Neuron (in vitro differentiated cells): ENCODE data around the gene BLM.
"Not testable (repeated sequence)": the region's sequence is repeated elsewhere in the genome, so short reads cannot be mapped to it uniquely, and the experiment has no call there.

Experiments
- H2AFZ ChIP-seq: one replicate; pipeline ENCODE4 v1.6.1; 2013; ENCODE audit warnings: low read depth, mild to moderate bottlenecking, inconsistent platforms, low read length, moderate library complexity
- H3K27me3 ChIP-seq: one replicate; pipeline ENCODE4 v1.6.1; 2013; ENCODE audit warnings: low read length; ENCODE audit not compliant: insufficient read depth
- H3K36me3 ChIP-seq: one replicate; pipeline ENCODE4 v1.6.1; 2013; ENCODE audit warnings: low read length; ENCODE audit not compliant: insufficient read depth
- H3K4me1 ChIP-seq: one replicate; pipeline ENCODE4 v1.6.1; 2013; ENCODE audit warnings: low read length; ENCODE audit not compliant: insufficient read depth
- H3K4me3 ChIP-seq: 2 replicates; pipeline ENCODE4 v1.5.1; 2013; ENCODE audit warnings: mild to moderate bottlenecking, low read length, moderate library complexity
- H3K9me3 ChIP-seq: one replicate; pipeline ENCODE4 v1.6.1; 2013; ENCODE audit warnings: low read length

Gene BLM

DNA sequence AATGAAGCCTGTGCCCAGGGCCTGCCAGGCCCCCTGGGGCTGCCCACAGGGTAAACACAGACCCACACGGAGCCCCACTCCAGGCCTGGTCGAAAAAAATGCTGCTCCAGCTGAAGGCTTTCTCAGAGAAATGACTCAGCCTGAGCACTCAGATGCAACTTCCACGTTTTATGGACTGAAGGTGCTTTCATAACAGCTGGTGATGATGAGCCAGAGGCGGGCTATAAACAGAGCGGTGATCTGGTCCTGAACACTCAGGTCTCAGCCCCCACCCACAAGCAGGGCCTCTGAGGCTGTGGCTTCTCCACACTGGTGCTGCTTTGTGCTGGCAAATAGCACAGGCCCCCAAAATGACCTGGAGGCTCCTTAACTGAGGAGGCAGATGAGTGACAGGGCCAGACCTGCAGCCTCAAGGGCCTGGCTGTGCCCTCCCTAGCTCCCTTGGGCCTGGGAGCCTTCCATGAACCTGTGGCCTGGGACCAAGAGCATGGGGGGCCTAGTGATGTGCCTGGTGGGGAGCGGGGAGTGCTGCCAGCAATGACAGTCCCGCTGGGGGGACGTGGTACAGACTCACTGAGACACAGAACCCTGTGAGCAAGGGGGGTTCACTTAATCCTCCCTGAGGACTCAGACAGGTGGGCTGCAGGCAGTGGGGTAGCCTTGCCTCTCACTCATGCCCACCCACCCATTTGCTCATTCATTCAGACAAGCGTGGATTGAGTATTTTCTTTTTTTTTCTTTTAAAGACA, 128.2 kb downstream of the BLM start:
- Histone ChIP-seq H3K9me3 (no peaks in the 10 kb centered on the region), H3K4me3 (no peak overlapping the region), H2AFZ (no peak overlapping the region), H3K36me3 (no peaks in the 10 kb centered on the region), H3K4me1 (peaks cover 9% of the 10 kb centered on the region), H3K27me3 (no peaks in the 10 kb centered on the region)

DNA sequence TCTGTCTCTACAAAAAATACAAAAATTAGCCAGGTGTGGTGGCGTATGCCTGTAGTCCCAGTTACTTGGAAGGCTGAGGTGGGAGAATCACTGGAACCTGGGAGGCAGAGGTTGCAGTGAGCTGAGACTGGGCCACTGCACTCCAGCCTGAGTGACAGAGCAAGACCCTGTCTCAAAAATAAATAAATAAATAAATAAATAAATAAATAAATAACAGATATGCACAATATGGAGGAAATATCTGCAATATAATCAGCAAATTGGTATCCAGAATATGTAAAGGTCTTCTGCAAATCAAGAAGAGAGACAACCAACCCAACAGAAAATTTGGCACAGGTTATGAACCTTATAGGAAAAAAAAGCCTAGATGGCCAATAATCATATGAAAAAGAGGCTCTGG, 132.3 kb downstream of the BLM start:
- not testable (repeated sequence) for H3K4me1 ChIP-seq, H3K9me3 ChIP-seq, H3K27me3 ChIP-seq, H3K36me3 ChIP-seq, H3K4me3 ChIP-seq, H2AFZ ChIP-seq

DNA sequence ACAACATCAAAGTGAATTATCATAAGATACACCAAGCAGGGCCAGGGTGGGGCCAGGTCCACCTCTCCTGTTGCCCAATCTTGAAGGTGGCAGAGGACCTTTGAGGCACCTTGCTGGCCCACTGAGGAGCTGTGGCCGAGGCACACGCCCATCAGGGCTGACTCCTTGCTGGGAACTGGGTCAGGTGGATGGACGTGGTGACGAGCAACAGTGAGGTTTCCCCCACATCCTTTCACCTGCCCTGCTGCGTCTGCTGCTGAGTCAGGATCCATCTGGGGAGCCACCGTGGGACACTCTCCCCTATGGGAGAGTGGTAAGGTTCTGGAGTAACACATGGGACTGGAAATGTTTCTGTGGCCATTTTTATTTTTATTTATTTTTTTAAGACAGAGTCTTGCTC, 134.0 kb downstream of the BLM start:
- no peak overlapping the region for H2AFZ ChIP-seq
- peaks cover 2% of the 10 kb centered on the region for H3K4me1 ChIP-seq
- H3K27me3 ChIP-seq: no peaks in the 10 kb centered on the region
- no peak overlapping the region for H3K4me3 ChIP-seq
- H3K9me3 ChIP-seq: no peaks in the 10 kb centered on the region
- H3K36me3 ChIP-seq: no peaks in the 10 kb centered on the region

DNA sequence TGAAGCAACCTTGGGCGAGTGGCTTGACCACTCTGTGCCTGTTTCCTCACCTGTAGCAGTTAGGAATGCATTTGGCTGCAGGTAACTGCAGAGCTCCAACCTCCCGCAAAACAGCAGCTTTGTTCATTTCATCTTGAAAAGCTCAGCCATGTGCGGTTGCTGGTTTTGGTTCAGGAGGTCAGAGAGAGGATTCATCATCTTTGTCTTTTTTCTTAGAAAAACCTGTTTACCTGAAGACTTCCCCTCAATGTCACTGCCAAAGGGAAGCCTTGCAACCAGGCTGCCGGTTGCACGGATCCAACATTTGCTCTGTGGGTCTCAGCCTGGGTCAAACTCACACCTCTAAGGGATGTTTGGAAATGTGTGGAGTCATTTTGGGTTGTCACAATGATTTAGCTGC, 134.8 kb downstream of the BLM start:
- Histone ChIP-seq H3K4me3 (no peak overlapping the region), H3K4me1 (no peaks in the 10 kb centered on the region)

DNA sequence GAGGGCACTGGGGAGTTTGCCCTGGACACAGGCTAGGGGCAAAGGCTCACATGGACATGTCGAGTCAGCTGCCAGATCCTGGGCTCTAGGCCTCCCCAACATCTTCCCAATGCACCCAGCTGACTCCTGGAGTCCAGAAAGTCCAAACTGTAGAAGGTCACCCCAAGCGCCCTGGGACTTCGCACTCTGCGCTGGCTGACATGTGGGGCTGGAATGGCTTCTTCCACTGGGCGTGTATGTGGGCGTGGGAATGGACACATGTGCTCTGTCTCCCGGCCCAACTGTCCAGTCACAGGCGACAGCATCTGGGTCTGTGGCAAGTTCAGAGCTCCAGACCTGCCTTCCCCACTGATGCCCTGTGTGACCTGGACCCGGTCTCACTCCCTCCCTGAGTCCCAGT, 138.0 kb downstream of the BLM start:
- Histone ChIP-seq H3K4me1 (no peaks in the 10 kb centered on the region), H3K27me3 (no peaks in the 10 kb centered on the region), H3K4me3 (no peak overlapping the region), H3K9me3 (no peaks in the 10 kb centered on the region), H3K36me3 (no peaks in the 10 kb centered on the region), H2AFZ (no peak overlapping the region)

More for the DNA sequence above, 134.8 kb downstream of the BLM start:
- no peaks in the 10 kb centered on the region for H3K27me3 ChIP-seq
- H3K36me3 ChIP-seq: no peaks in the 10 kb centered on the region
- H2AFZ ChIP-seq: no peak overlapping the region
- H3K9me3 ChIP-seq: no peaks in the 10 kb centered on the region

DNA sequence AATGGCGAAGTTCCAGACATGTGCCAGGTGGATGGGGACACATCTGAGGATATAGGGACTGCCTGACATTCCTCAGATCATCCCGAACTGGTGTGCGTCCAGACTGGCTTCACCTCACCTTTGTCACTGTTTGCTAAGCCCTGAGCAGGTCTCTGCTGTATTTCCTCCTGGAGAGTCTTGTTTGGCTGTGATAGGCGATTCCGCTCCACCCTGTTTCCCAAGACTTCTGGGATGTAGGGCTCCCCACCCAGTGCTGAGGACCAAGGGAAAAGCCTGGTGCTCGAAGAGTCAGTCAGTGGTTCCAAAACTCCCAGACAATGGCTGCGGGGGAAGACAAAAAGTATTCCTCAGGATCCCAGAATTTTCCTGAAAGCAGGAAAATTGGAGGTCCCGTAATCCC, 140.2 kb downstream of the BLM start:
- Histone ChIP-seq H3K4me3 (no peak overlapping the region), H2AFZ (no peak overlapping the region), H3K4me1 (no peaks in the 10 kb centered on the region), H3K9me3 (no peaks in the 10 kb centered on the region), H3K27me3 (no peaks in the 10 kb centered on the region), H3K36me3 (no peaks in the 10 kb centered on the region)

DNA sequence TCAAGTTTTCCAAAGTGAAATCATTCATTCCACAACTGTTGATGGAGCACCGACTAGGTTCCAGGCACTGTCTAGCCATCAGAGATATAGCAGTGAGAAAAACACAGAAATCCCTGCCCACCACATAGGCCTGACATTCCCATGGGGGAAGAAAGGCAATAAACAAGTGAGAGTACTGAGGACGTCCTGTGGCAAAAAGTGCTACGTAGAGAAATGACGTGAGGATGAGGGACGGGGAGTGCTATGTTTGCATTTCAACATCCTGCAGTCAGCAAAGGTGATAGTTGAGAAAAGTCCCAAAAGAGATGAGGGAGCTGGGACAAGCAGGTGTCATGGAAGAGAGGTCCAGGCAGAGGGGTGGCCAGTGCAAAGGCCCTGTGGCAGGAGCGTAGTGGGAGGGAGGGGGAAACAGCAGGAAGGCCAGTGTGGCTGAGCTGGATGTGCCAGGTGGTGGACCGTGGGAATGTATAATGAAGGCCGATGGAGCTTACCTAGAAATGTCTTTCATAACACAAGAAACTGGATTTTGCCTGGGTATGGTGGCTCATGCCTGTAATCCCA, 140.8 kb downstream of the BLM start:
- Histone ChIP-seq H3K9me3 (no peaks in the 10 kb centered on the region), H2AFZ (no peak overlapping the region), H3K4me3 (no peak overlapping the region), H3K36me3 (no peaks in the 10 kb centered on the region), H3K27me3 (no peaks in the 10 kb centered on the region), H3K4me1 (no peaks in the 10 kb centered on the region)

DNA sequence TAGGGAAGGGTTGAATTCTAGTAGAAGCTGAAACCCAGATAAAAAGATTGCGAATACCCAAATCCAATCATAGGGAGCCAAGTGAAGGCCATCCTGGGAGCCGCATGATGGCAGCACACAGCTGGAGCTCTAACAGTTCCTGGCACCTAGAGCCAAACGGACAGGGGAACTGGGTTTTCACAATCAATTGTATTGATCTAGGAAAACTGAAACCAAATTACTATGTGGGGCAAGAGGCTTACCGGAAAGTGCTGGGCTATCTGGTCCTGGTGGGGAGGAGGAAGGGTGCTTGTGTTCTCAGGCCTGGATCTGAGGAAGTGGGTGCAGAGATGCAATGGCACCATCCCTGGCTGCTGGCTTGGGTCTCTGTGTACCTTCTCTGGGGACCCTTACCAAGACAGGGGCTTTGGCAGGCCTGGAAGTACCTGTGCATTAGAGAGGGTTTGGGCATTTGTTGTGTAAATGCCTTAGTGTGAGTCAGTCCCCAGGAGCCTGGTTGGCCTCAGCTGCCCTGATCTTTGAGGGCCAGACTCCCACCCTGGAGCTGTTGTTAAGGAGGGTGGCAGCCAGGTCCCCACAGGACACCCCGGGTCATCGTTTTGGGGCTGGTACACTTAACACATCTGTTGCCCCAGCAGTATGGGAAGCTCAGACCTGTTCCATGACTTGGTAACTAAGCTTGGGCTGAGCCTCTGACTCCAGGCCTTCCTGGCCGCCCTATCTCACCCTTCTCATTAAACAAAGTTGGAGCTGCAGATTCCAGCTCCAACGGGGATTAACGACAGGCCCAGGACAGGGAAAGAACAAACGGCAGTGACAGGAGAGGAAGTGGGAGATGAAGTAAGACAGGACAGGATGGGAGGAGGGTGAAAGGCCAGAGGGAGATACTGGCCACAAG, 142.3 kb downstream of the BLM start:
- Histone ChIP-seq H3K4me1 (no peaks in the 10 kb centered on the region), H3K4me3 (no peak overlapping the region), H3K36me3 (no peaks in the 10 kb centered on the region), H3K27me3 (no peaks in the 10 kb centered on the region), H2AFZ (no peak overlapping the region), H3K9me3 (no peaks in the 10 kb centered on the region)

DNA sequence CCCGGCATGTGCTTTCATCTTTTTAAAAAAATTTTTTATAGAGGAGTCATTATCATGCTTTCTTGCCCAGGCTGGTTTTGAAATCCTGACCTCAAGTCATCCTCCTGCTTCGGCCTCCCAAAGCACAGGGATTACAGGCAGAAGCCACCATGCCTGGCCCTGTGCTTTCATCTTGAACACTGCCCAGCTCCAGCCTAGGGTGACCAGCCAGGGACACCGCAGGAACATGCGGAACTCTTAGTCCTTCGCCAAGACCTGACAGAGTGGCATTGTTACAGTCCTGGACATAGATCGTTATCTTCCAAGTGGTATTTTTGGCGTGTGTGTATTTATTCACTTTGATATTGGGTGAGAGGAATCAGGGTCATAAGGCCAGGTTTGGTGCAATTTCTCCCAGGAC, 143.3 kb downstream of the BLM start:
- Histone ChIP-seq H3K9me3 (no peaks in the 10 kb centered on the region), H3K4me1 (no peaks in the 10 kb centered on the region), H3K36me3 (no peaks in the 10 kb centered on the region), H3K27me3 (no peaks in the 10 kb centered on the region), H2AFZ (no peak overlapping the region), H3K4me3 (no peak overlapping the region)

DNA sequence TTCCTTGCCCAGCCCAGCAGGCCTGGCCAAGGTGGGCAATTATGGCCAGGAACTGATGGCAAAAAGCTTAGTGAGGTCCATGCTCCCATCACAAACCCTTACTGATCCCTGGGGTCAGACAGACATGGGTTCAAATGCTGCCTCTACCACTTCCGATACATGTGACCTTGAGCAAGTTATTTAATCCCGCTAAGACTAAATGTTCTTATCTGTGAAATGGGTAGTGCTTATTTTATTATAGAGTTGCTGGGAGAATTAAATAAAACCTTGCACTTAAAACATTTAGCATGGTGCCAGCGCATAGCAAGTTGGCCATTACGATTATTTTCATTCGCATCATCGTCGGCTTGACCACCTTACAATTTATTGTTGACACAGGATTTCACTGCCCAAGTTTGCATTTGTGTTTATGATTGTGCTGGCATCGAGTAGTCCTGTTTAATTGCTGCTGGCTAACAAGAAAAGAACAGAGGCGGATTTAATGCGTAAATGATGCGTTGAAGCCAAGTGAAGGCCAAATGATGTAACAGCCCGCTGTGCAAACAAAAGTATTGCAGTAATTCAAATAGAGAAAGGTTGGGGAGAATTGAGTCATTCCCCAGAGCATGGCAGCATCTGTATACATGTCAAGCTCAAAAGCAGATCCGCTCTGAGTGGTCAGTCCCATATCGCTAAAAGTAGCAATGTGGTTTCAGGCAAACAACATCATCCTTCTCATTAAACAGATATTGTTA, 144.0 kb downstream of the BLM start:
- Histone ChIP-seq H3K4me1 (no peaks in the 10 kb centered on the region), H3K4me3 (no peak overlapping the region), H3K36me3 (no peaks in the 10 kb centered on the region), H3K27me3 (no peaks in the 10 kb centered on the region), H2AFZ (no peak overlapping the region), H3K9me3 (no peaks in the 10 kb centered on the region)

DNA sequence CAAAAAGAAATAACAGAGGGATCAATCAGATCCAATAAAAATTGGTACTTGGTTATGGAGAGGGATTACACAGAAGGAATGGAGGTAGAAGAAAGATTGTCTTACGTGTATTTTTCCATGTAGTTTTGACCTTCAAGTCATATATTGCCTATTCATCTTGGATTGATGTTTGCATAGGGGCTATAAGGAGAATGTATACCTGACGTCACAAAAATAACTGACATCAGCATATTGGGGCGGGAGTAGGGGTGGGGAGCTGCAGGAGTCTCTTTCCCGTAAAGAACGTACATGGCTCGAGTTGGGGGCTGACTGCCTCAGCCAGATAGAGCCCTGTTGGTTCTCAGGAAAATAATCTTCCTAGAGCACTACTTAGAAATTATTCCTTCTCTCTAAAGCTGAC, 145.3 kb downstream of the BLM start:
- H2AFZ ChIP-seq: no peak overlapping the region
- H3K4me1 ChIP-seq: no peaks in the 10 kb centered on the region
- no peaks in the 10 kb centered on the region for H3K27me3 ChIP-seq
- H3K4me3 ChIP-seq: no peak overlapping the region
- no peaks in the 10 kb centered on the region for H3K36me3 ChIP-seq
- no peaks in the 10 kb centered on the region for H3K9me3 ChIP-seq

DNA sequence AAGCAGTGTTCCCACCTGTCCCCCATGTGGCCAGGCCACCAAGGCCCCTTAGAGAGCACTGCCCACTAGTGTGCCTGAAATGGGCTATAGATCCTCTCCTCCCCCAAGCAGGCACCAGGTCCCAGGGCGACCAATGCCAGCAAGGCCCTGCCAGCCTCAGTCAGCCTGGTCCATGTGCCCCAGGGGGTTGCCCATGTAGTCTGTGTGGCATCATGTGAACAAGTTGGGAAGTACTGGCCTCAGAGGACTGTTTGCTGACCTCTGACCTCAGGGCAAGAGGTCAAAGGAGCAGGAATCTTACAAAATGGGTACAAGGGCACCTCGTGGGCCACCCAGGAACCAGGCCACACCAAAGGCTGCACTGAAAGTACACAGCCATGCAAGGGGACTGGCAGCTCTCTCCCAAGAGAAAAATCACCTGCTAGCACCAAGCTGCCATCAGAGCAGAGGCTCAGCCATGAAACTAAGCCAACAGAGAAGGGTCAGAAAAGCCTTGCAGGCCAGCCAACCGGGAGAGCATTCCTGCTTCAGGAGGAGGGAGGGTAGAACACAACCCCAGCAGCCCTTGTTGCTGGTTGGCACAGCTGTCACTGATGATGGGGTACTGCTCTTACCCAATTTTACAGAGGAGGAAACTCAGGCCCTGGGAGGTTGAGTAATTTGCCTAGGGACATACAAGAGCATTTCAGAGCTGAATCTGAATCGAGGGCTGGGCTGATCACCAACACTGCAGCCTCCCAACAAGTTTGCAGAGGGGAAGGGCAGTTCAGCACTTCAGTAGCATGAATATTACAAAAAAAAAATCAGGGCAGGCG, 146.0 kb downstream of the BLM start:
- H3K4me3 ChIP-seq: no peak overlapping the region
- H3K36me3 ChIP-seq: no peaks in the 10 kb centered on the region
- H2AFZ ChIP-seq: no peak overlapping the region
- H3K9me3 ChIP-seq: no peaks in the 10 kb centered on the region
- H3K27me3 ChIP-seq: no peaks in the 10 kb centered on the region
- H3K4me1 ChIP-seq: no peaks in the 10 kb centered on the region
